RWPE2 (cell line): Measurements from ENCODE around the gene MCTS1.

ENCODE experiments used
- ATAC-seq: fragments of 200-7000 bp; cut with Tn5 transposase; 3 replicates; pipeline ENCODE4 v1.9.1; 2021; ENCODE audit warnings: low read depth
- DNase-seq: peaks from one replicate; pipeline ENCODE4 v3.0.0-alpha.2; 2020; ENCODE audit warnings: low spot score
- H3K27ac ChIP-seq: fragments of 450-650 bp; 2 replicates; pipeline ENCODE4 v1.5.1; 2017; ENCODE audit warnings: mild to moderate bottlenecking; ENCODE audit not compliant: poor library complexity, severe bottlenecking
- H3K27me3 ChIP-seq: fragments of 250-450 bp; sonication (Bioruptor Pico); 2 replicates; pipeline ENCODE4 v1.5.1; 2021; ENCODE audit warnings: mild to moderate bottlenecking, moderate library complexity; ENCODE audit not compliant: insufficient read depth, poor library complexity, severe bottlenecking
- H3K36me3 ChIP-seq: fragments of 250-450 bp; sonication (Bioruptor Pico); 2 replicates; pipeline ENCODE4 v1.5.1; 2020; ENCODE audit warnings: low read depth, mild to moderate bottlenecking, moderate library complexity
- H3K4me1 ChIP-seq: fragments of 250-450 bp; sonication (Bioruptor Pico); 2 replicates; pipeline ENCODE4 v1.5.1; 2021; ENCODE audit warnings: mild to moderate bottlenecking, moderate library complexity; ENCODE audit not compliant: insufficient read depth, poor library complexity, severe bottlenecking
- H3K4me3 ChIP-seq: fragments of 250-450 bp; sonication (Bioruptor Pico); 2 replicates; pipeline ENCODE4 v1.5.1; 2021; ENCODE audit warnings: mild to moderate bottlenecking, moderate library complexity; ENCODE audit not compliant: severe bottlenecking
- H3K9me3 ChIP-seq: fragments of 250-450 bp; sonication (Bioruptor Pico); 2 replicates; pipeline ENCODE4 v1.5.1; 2021; ENCODE audit warnings: mild to moderate bottlenecking, moderate library complexity; ENCODE audit not compliant: severe bottlenecking
- TF ChIP-seq, protein P1 (sequence below): fragments of 450-650 bp; IDR thresholded peaks from one replicate; pipeline ENCODE4 v1.5.1; 2017; ENCODE audit warnings: mild to moderate bottlenecking, moderate library complexity; ENCODE audit not compliant: poor library complexity, severe bottlenecking

MCTS1 gene

DNA sequence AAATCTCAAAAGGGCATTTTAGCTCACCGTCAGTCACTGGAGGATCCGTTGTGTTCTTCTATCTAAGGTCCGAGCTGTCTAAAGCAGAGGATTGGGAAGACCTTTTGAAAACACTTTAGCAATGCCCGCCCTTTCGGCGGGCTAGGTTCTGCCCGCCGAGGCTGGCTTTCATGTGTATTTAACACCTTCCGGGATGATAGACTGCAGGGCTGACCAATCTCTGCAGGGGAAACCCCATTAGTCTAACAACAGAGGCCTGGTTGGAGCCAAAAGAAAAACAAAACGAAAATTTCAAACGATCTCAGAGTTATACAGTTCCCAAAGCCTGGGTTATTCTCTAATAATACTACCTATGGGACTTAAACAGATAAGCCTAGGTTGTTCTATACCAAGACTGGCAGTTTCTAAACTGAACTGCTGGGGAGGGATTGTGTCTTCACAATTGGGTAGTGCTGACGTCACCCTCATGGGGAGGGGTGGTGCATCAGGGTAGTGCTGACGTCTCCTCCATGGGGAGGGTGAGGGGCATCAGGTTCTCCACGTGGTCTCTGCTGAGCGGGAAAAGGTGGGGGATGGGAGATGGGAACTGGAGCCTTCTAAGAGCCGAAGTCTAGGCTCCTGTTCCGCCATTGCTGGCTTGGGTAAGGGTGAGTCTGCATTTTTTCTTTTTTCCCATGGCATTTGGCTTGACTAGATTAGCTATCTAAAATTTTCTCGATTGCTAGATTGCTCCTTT, 28.4 kb upstream of the MCTS1 start:
- H3K9me3 ChIP-seq = no peaks in the 10 kb centered on the region
- TF ChIP-seq, protein P1, sequence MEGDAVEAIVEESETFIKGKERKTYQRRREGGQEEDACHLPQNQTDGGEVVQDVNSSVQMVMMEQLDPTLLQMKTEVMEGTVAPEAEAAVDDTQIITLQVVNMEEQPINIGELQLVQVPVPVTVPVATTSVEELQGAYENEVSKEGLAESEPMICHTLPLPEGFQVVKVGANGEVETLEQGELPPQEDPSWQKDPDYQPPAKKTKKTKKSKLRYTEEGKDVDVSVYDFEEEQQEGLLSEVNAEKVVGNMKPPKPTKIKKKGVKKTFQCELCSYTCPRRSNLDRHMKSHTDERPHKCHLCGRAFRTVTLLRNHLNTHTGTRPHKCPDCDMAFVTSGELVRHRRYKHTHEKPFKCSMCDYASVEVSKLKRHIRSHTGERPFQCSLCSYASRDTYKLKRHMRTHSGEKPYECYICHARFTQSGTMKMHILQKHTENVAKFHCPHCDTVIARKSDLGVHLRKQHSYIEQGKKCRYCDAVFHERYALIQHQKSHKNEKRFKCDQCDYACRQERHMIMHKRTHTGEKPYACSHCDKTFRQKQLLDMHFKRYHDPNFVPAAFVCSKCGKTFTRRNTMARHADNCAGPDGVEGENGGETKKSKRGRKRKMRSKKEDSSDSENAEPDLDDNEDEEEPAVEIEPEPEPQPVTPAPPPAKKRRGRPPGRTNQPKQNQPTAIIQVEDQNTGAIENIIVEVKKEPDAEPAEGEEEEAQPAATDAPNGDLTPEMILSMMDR = no peak
- DNase-seq (no peak), ATAC-seq (no peak)
- H3K4me3 ChIP-seq = no peak overlapping the region
- no peaks in the 10 kb centered on the region for H3K36me3 ChIP-seq
- no peaks in the 10 kb centered on the region for H3K4me1 ChIP-seq
- H3K27ac ChIP-seq = no peak overlapping the region
- no peaks in the 10 kb centered on the region for H3K27me3 ChIP-seq

DNA sequence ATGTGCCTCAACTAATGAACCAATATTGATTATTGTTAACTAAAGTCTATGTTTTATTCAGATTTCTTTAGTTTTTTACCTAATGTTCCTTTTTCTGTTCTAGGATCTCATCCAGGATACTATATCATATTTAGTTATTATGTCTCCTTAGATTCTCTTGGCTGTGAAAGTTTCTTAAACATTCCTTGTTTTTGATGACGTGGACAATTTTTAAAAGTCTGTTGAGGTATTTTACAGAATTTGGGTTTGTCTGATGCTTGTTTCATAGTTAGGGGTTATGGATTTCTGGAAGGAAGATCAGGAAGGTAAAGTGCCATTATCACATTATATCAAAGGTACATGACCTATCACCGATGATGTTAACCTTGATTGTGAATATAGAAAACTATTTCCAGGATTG, 18.2 kb upstream of the MCTS1 start:
- TF ChIP-seq, protein P1 = no peak
- Histone ChIP-seq H3K27ac (no peak overlapping the region), H3K9me3 (no peaks in the 10 kb centered on the region), H3K36me3 (no peaks in the 10 kb centered on the region), H3K27me3 (no peaks in the 10 kb centered on the region), H3K4me1 (no peaks in the 10 kb centered on the region), H3K4me3 (no peak overlapping the region)
- DNase-seq (no peak), ATAC-seq (no peak)

DNA sequence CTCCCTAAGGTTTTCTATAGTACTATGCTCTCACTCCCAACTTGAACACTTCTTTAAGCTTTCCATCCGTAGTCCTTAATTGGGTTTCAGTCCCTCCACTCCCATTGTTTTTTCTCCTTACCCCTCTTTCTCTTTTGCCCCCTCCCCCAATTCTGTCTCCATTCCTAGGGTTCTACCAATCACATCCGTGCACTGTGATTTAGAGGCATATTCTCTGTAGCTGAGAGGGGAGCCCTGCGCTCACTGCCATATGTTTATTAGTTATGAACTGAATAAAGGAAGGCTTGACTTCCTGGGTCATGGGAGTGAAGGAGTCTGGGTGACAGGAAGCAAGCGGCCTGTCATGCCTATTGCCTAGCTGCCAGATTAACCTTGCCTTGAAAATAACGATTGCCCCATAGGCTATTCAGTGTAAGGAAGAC, 471 bp downstream of the MCTS1 start:
- H3K27ac ChIP-seq = peak overlapping the region; percentile 79
- peaks cover 29% of the 10 kb centered on the region for H3K36me3 ChIP-seq

DNA sequence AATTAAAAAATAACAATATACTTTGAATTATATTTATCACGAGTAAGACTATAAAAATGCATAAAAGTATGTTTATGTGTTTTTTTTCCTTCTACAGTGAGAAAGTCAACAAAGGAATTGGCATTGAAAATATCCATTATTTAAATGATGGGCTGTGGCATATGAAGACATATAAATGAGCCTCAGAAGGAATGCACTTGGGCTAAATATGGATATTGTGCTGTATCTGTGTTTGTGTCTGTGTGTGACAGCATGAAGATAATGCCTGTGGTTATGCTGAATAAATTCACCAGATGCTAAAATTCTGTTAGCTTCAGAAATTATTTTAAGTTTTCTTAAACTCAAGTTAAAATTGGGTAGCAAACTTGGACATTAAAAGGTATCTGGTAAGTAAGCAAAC, 8.2 kb downstream of the MCTS1 start:
- Histone ChIP-seq H3K4me3 (no peak overlapping the region), H3K36me3 (peaks cover 47% of the 10 kb centered on the region), H3K9me3 (no peaks in the 10 kb centered on the region), H3K27ac (no peak overlapping the region), H3K27me3 (no peaks in the 10 kb centered on the region), H3K4me1 (no peaks in the 10 kb centered on the region)
- DNase-seq = no peak
- TF ChIP-seq, protein P1 = no peak
- no peak for ATAC-seq

More for the DNA sequence above, 471 bp downstream of the MCTS1 start:
- H3K27me3 ChIP-seq = no peaks in the 10 kb centered on the region
- ATAC-seq = peak; percentile 50
- peaks cover 8% of the 10 kb centered on the region for H3K4me1 ChIP-seq
- no peak for DNase-seq
- TF ChIP-seq, protein P1 = no peak
- H3K4me3 ChIP-seq = peak overlapping the region; percentile 58
- H3K9me3 ChIP-seq = no peaks in the 10 kb centered on the region

DNA sequence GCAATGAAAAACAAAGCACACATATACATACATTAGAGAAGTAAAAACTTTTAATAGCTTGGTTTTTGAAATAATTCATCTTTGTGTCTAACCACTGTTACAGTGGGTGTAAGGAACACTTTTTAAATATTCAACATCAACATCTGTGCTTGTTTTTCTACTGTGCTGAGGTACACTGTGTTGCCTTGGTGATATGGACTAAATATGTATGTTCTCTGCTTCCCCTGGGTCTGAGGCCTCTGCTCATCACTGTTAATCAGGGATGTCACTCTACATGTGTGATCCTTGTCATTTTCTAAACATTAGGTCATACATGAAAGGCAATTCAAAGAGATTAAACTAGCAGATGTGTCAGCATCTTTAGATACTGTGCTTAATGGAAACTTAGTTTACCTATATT, 10.9 kb downstream of the MCTS1 start:
- H3K9me3 ChIP-seq = no peaks in the 10 kb centered on the region
- ATAC-seq = no peak
- TF ChIP-seq, protein P1 = no peak

More for the DNA sequence above, 10.9 kb downstream of the MCTS1 start:
- DNase-seq = no peak
- no peak overlapping the region for H3K27ac ChIP-seq
- no peaks in the 10 kb centered on the region for H3K27me3 ChIP-seq
- H3K4me3 ChIP-seq = no peak overlapping the region
- H3K36me3 ChIP-seq = peaks cover 27% of the 10 kb centered on the region
- no peaks in the 10 kb centered on the region for H3K4me1 ChIP-seq
